HG03060 (cell line): Measurements from ENCODE around the gene RNF150.
A peak's percentile ranks its signal among the peaks of the same experiment; 100 is the strongest.

Source experiments
- ATAC-seq: cut with Tn5 transposase; IDR thresholded peaks from one replicate; pipeline ENCODE4 v1.9.1; 2021; ENCODE audit warnings: low read depth, moderate number of reproducible peaks; ENCODE audit not compliant: unreplicated experiment

Gene RNF150

GRCh38 chr4:141132072-141132708 lies 1.1 kb downstream of the RNF150 start:
- no peak for ATAC-seq

- ATAC-seq: no peak
Measured at GRCh38 chr4:141131723-141132071, 1.6 kb downstream of the RNF150 start.

GRCh38 chr4:141130947-141131605 lies 2.2 kb downstream of the RNF150 start:
- no peak for ATAC-seq

GRCh38 chr4:141127884-141128283 lies 5.4 kb downstream of the RNF150 start:
- no peak for ATAC-seq

GRCh38 chr4:141126769-141127168 lies 6.5 kb downstream of the RNF150 start:
- ATAC-seq: no peak

- no peak for ATAC-seq
Measured at GRCh38 chr4:141124224-141124623, 9.0 kb downstream of the RNF150 start.

- ATAC-seq: peak; percentile 89
Measured at GRCh38 chr4:141121768-141122454, 11.4 kb downstream of the RNF150 start.

GRCh38 chr4:141121101-141121500 lies 12.2 kb downstream of the RNF150 start:
- no peak for ATAC-seq

GRCh38 chr4:141120036-141120593 lies 13.2 kb downstream of the RNF150 start:
- ATAC-seq: no peak

- ATAC-seq: no peak
Measured at GRCh38 chr4:141119071-141119470, 14.2 kb downstream of the RNF150 start.

GRCh38 chr4:141118381-141118780 lies 14.9 kb downstream of the RNF150 start:
- ATAC-seq: no peak

- no peak for ATAC-seq
Measured at GRCh38 chr4:141117935-141118334, 15.3 kb downstream of the RNF150 start.

GRCh38 chr4:141109983-141110382 lies 23.3 kb downstream of the RNF150 start:
- ATAC-seq: no peak

GRCh38 chr4:141107927-141108326 lies 25.3 kb downstream of the RNF150 start:
- no peak for ATAC-seq

- ATAC-seq: no peak
Measured at GRCh38 chr4:141102367-141102766, 30.9 kb downstream of the RNF150 start.

- ATAC-seq: no peak
Measured at GRCh38 chr4:141101511-141101910, 31.8 kb downstream of the RNF150 start.

GRCh38 chr4:141099326-141099725 lies 33.9 kb downstream of the RNF150 start:
- ATAC-seq: no peak

- ATAC-seq: no peak
Measured at GRCh38 chr4:141098163-141098562, 35.1 kb downstream of the RNF150 start.

GRCh38 chr4:141090473-141090872 lies 42.8 kb downstream of the RNF150 start:
- ATAC-seq: no peak

- ATAC-seq: no peak
Measured at GRCh38 chr4:141081921-141082395, 51.3 kb downstream of the RNF150 start.

GRCh38 chr4:141080668-141081067 lies 52.6 kb downstream of the RNF150 start:
- no peak for ATAC-seq
